Measurements from ENCODE around the gene FAM193B. TPM values are rescaled to one million over a fixed set of nuclear protein-coding genes. Genes with fewer than 3 reads are reported as not detected.

FAM193B gene
- total and polyA plus RNA-seq, 2 donors (not counting 1 experiment from before 2014, with no cell fraction given), result 227 to 301 TPM

DNA sequence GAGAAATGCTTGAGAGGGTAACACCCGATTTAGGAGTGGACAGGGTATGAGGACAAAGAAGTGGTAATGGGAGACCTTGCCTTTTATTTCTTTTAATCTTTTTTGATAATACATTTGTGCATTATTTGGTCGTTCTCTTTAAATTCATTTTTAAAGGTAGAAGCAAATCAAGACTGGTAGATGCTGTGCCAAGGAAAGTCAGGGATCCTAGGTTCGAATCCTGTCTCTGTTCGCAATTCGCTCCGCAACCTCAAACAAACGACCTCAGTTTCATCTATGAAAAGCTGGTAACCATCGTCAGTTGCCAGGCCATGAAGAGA is 37.3 kb upstream of the FAM193B start:
- WGBS (ENCODE audit: insufficient coverage), result 22% methylated on average over 6 of the region's 8 CpGs
- H3K36me3 ChIP-seq (replicated peaks in 1 of 2; ENCODE audit: control extremely low read depth in 1 of 2, control insufficient read depth in 1 of 2, extremely low read depth in 1 of 2, insufficient read depth in 2 of 2, low read length in 1 of 2), result peaks cover 23 to 31% of the 10 kb centered on the region in 2 experiments
- peak overlapping the region; percentile 97 for H3K27ac Mint-ChIP-seq
- no peak for ATAC-seq (ENCODE audit: low read depth)
- POLR2A ChIA-PET, result interaction anchor here (1.0 kb wide), 1 partner anchor 9 kb away, joined by 5 read pairs; no protein-coding TSS in a partner anchor
- peaks cover 35% of the 10 kb centered on the region for H4K20me1 ChIP-seq (ENCODE audit: control insufficient read depth, insufficient read depth, low read length, poor library complexity, severe bottlenecking)
- H3K27ac ChIP-seq (ENCODE audit: low read length in 2 of 2), result no peak overlapping the region
- CTCF ChIA-PET, result interaction anchor here (0.7 to 1.6 kb wide), 4 partner anchors 10 to 282 kb away, joined by 3 to 5 read pairs (median 4); partner anchors contain the start of gene DOK3
- intact Hi-C loops (cut with micrococcal nuclease), result loop anchor here (1.0 to 2.0 kb wide), 4 partner anchors 37 to 563 kb away; partner anchors contain the start of gene FAM193B
- H3K4me3 ChIP-seq (ENCODE audit: control extremely low read depth in 1 of 5, extremely low read depth in 1 of 5, insufficient read depth in 1 of 5, low read depth in 2 of 5, low read length in 4 of 5), result peak overlapping the region; percentile 11 to 91 (median 88)
- H3K4me2 ChIP-seq (replicated peaks; ENCODE audit: low read depth, low read length, poor library complexity, severe bottlenecking), result peak overlapping the region; percentile 80
- peaks cover 20% of the 10 kb centered on the region for H3K79me2 ChIP-seq (ENCODE audit: control insufficient read depth, insufficient read depth, low read length)
- peak overlapping the region; percentile 90 for H2AFZ ChIP-seq (ENCODE audit: insufficient read depth, low read depth, low read length, poor library complexity, severe bottlenecking)
- DNase-seq, result no peak
- H3K4me1 ChIP-seq (ENCODE audit: control insufficient read depth in 2 of 2, insufficient read depth in 2 of 2, low read length in 2 of 2), result peaks cover 15 to 21% of the 10 kb centered on the region in 2 donors
- no peaks in the 10 kb centered on the region for H3K27me3 ChIP-seq (replicated peaks in 1 of 4; ENCODE audit: control extremely low read depth in 1 of 4, control insufficient read depth in 3 of 4, insufficient read depth in 4 of 4, low read length in 3 of 4)
- TF ChIP-seq EZH2 (IDR thresholded peaks at IDR 0.05; ENCODE audit: borderline replicate concordance, insufficient read depth, low read depth, low read length, poor library complexity, severe bottlenecking), result no peak
- TF ChIP-seq, protein P1, sequence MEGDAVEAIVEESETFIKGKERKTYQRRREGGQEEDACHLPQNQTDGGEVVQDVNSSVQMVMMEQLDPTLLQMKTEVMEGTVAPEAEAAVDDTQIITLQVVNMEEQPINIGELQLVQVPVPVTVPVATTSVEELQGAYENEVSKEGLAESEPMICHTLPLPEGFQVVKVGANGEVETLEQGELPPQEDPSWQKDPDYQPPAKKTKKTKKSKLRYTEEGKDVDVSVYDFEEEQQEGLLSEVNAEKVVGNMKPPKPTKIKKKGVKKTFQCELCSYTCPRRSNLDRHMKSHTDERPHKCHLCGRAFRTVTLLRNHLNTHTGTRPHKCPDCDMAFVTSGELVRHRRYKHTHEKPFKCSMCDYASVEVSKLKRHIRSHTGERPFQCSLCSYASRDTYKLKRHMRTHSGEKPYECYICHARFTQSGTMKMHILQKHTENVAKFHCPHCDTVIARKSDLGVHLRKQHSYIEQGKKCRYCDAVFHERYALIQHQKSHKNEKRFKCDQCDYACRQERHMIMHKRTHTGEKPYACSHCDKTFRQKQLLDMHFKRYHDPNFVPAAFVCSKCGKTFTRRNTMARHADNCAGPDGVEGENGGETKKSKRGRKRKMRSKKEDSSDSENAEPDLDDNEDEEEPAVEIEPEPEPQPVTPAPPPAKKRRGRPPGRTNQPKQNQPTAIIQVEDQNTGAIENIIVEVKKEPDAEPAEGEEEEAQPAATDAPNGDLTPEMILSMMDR (IDR thresholded peaks at IDR 0.05), result no peak
- peak overlapping the region; percentile 86 for H3K9ac ChIP-seq (ENCODE audit: low read length)
- H3K4me3 Mint-ChIP-seq, result peak overlapping the region; percentile 99
- no peaks in the 10 kb centered on the region for H3K9me3 Mint-ChIP-seq (ENCODE audit: insufficient read depth)
- H3K4me1 Mint-ChIP-seq, result peaks cover 19% of the 10 kb centered on the region
- peaks cover 5% of the 10 kb centered on the region for H3K27me3 Mint-ChIP-seq
- no peaks in the 10 kb centered on the region for H3K9me3 ChIP-seq (ENCODE audit: control extremely low read depth in 1 of 3, control insufficient read depth in 2 of 3, insufficient read depth in 1 of 3, low read length in 2 of 3)

DNA sequence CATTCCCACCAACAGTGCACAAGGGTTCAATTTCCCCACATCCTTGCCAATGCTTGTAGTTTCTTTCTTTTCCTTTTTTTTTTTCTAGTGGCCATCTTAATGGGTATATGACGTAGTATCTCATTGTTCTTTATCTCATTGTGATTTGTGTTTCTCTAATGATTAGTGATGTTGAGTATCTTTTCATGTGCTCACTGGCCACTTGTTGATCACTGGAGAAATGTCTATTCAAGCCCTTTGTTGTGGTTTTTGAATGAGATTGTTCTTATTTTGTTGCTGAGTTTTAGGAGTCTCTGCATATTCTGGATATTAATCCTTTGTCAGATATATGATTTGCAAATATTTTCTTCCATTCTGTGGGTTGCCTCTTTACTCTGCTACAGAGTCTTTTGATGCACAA is 36.0 kb upstream of the FAM193B start:
- Histone ChIP-seq H3K4me3 (ENCODE audit: control extremely low read depth in 1 of 5, extremely low read depth in 1 of 5, insufficient read depth in 1 of 5, low read depth in 2 of 5, low read length in 4 of 5) (no peak overlapping the region), H4K20me1 (ENCODE audit: control insufficient read depth, insufficient read depth, low read length, poor library complexity, severe bottlenecking) (peaks cover 32% of the 10 kb centered on the region), H3K4me2 (replicated peaks; ENCODE audit: low read depth, low read length, poor library complexity, severe bottlenecking) (no peak overlapping the region), H3K4me1 (ENCODE audit: control insufficient read depth in 2 of 2, insufficient read depth in 2 of 2, low read length in 2 of 2) (peaks cover 20 to 27% of the 10 kb centered on the region in 2 donors), H3K27me3 (replicated peaks in 1 of 4; ENCODE audit: control extremely low read depth in 1 of 4, control insufficient read depth in 3 of 4, insufficient read depth in 4 of 4, low read length in 3 of 4) (no peaks in the 10 kb centered on the region), H3K79me2 (ENCODE audit: control insufficient read depth, insufficient read depth, low read length) (peaks cover 20% of the 10 kb centered on the region), H3K27ac (ENCODE audit: low read length in 2 of 2) (no peak overlapping the region), H3K9ac (ENCODE audit: low read length) (no peak overlapping the region), H2AFZ (ENCODE audit: insufficient read depth, low read depth, low read length, poor library complexity, severe bottlenecking) (no peak overlapping the region), H3K36me3 (replicated peaks in 1 of 2; ENCODE audit: control extremely low read depth in 1 of 2, control insufficient read depth in 1 of 2, extremely low read depth in 1 of 2, insufficient read depth in 2 of 2, low read length in 1 of 2) (peaks cover 14 to 20% of the 10 kb centered on the region in 2 experiments), H3K9me3 (ENCODE audit: control extremely low read depth in 1 of 3, control insufficient read depth in 2 of 3, insufficient read depth in 1 of 3, low read length in 2 of 3) (no peaks in the 10 kb centered on the region)
- peak overlapping the region; percentile 16 for H3K27ac Mint-ChIP-seq
- H3K9me3 Mint-ChIP-seq (ENCODE audit: insufficient read depth), result no peaks in the 10 kb centered on the region
- H3K4me3 Mint-ChIP-seq, result no peak overlapping the region
- ATAC-seq (ENCODE audit: low read depth) (no peak), DNase-seq (no peak)
- CTCF ChIA-PET, result no interaction called here
- WGBS (ENCODE audit: insufficient coverage), result no CpG with 5 or more reads among the region's 1 CpG
- intact Hi-C loops (cut with micrococcal nuclease), result no loop called here
- POLR2A ChIA-PET, result no interaction called here
- no peak for TF ChIP-seq EZH2 (IDR thresholded peaks at IDR 0.05; ENCODE audit: borderline replicate concordance, insufficient read depth, low read depth, low read length, poor library complexity, severe bottlenecking)
- TF ChIP-seq, protein P1 (IDR thresholded peaks at IDR 0.05), result no peak
- H3K27me3 Mint-ChIP-seq, result peaks cover 5% of the 10 kb centered on the region
- H3K4me1 Mint-ChIP-seq, result peaks cover 26% of the 10 kb centered on the region
